Cortex of kidney (tissue), 1 donor: ENCODE results near the gene KLK2.

Experiments used
- DNase-seq: peaks from one replicate; lab custom pipeline; 2025; lab: John Stamatoyannopoulos, UW

Gene KLK2

DNA sequence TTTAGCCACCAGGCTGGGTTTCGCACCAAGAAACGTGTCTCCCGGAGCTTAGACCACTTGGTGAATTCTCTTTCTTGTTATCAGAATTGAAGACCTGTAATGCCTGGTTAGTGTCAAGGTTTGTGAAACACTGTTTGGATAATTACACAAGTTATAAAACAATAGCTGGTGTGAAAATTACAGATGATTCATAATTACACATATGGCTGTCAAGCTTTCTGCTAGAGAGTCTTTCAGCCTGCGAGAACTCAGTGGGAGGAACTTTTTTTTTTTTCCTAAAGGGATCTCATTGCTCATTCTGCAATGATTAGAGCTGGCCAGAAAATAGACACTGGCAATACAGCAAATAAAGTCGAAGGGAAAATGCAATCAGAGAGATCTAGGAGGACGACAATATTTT lies 51.3 kb downstream of the KLK2 start:
- DNase-seq, result no peak

DNA sequence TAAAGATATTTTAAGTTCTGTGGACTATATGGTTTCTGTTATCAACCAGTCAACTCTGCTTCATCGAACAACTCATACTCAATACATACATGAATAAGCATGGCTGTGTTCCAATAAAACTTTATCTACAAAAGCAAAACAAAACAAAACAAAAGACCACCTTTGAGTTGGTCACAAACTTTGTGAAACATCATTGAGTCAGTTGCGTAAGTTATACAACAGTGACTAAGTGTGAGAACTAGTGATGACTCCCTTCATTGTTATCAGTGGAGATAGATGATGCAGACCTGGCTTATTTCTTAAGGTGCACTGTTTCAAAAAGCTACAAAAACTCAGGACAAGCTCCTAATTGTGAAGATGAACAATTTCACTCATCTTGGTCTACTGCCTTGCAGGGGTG lies 52.5 kb downstream of the KLK2 start:
- DNase-seq, result no peak

DNA sequence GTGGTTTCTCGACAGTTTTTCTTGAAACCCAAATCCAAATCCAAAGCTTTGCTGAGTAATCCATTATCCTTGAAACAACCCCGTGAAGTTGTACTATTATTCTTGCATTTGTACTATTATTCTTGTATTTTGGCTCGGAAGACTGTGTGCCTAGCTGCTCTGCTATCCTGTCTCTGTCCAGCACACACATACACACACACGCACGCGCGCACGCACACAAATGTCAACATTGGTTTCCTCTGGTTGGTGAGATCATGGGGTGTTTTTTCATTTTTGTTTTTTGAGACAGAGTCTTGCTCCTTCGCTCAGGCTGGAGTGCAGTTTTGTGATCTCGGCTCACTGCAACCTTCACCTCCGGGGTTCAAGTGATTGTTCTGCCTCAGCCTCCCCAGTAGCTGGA lies 52.9 kb downstream of the KLK2 start:
- DNase-seq, result no peak

DNA sequence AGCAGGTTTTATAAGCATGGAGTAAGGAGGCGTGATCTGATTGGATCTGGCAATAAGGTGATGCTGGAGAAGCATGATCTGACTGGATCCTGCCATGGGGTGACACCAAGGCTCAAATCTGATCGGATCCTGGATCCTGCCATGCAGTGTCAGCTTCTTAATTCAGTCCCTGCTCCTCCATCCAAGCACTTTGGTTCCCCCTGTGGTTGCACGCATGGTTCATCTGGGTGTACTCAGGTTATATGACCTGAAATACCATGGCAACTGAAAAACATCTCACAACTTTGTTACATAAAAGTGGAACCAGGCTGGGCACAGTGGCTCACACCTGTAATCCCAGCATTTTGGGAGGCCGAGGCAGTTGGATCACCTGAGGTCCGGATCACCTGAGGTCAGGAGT lies 55.6 kb downstream of the KLK2 start:
- DNase-seq, result no peak
